AG10803 (cell line): Measurements from ENCODE around the gene OR8D1.

Source experiments
- DNase-seq: peaks from one replicate; pipeline ENCODE4 v3.0.0; 2010; ENCODE audit warnings: low read depth
- H3K4me3 ChIP-seq: 2 replicates; pipeline ENCODE4 v1.5.1; 2011; ENCODE audit warnings: mild to moderate bottlenecking, low read length, control low read depth
- TF ChIP-seq, protein P1 (sequence below): conservative IDR thresholded peaks from 2 replicates; pipeline ENCODE4 v1.5.1; 2011; ENCODE audit warnings: mild to moderate bottlenecking, low read length, control low read depth, inconsistent platforms

The OR8D1 gene

DNA sequence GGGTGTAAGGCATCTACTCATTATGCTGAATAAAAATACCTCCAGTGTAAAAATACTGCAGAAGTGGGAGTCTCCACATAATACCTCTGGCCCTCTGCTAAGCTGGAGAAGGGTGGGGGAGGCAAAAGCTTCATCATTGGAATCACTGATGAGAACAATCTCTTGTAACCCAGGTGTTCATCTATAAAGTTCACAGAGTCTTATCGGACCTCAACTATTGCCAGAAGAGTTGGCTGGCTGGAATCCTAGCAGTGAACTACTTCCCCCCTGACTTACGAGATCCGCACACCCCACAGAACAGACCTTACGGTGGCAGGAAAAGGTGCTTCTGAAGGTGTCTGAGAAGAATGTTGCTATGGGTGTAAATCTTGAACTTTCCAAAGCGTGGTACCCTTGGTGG lies 2.5 kb downstream of the OR8D1 start:
- TF ChIP-seq, protein P1, sequence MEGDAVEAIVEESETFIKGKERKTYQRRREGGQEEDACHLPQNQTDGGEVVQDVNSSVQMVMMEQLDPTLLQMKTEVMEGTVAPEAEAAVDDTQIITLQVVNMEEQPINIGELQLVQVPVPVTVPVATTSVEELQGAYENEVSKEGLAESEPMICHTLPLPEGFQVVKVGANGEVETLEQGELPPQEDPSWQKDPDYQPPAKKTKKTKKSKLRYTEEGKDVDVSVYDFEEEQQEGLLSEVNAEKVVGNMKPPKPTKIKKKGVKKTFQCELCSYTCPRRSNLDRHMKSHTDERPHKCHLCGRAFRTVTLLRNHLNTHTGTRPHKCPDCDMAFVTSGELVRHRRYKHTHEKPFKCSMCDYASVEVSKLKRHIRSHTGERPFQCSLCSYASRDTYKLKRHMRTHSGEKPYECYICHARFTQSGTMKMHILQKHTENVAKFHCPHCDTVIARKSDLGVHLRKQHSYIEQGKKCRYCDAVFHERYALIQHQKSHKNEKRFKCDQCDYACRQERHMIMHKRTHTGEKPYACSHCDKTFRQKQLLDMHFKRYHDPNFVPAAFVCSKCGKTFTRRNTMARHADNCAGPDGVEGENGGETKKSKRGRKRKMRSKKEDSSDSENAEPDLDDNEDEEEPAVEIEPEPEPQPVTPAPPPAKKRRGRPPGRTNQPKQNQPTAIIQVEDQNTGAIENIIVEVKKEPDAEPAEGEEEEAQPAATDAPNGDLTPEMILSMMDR = no peak
- H3K4me3 ChIP-seq = no peak overlapping the region
- DNase-seq = no peak

DNA sequence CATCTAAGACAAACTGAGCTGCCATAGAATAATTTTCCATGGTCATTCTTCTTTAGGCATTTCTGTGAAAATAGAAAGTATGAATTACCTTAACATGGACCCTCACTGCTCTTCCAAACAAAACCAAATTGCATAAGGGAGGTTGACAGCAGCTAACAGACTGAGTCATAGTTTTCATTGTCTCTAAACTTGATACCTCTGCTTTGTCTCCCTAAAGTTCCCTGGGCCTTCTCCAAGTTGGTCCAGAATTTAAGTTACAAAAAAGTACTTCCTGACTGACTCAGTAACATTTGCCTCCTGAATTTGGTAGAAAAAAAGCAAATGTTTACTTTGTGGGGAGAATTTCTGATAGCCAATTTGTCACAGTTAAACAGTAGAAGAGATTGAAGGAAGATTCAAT lies 3.0 kb downstream of the OR8D1 start:
- DNase-seq = no peak
- no peak overlapping the region for H3K4me3 ChIP-seq
- TF ChIP-seq, protein P1 = no peak

DNA sequence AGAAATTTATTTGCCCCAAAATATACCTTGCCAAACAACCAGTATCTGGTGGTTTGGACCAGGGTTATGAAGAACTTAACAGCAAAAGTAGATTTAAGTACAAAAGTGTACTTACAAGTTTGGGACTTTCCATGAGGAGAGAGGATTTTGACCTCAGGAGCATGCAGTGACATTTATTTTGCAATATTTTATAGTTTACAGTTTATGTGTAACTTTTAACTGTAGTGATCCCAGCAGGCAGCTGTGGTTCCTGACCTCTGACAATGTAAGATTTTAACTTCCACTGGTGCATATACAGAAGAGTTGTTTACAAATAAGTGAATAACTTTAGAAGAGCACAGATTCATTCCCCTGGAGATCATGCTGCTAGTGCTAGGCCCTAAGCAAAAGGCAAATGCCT lies 6.7 kb downstream of the OR8D1 start:
- TF ChIP-seq, protein P1 = no peak
- no peak for DNase-seq
- no peak overlapping the region for H3K4me3 ChIP-seq

DNA sequence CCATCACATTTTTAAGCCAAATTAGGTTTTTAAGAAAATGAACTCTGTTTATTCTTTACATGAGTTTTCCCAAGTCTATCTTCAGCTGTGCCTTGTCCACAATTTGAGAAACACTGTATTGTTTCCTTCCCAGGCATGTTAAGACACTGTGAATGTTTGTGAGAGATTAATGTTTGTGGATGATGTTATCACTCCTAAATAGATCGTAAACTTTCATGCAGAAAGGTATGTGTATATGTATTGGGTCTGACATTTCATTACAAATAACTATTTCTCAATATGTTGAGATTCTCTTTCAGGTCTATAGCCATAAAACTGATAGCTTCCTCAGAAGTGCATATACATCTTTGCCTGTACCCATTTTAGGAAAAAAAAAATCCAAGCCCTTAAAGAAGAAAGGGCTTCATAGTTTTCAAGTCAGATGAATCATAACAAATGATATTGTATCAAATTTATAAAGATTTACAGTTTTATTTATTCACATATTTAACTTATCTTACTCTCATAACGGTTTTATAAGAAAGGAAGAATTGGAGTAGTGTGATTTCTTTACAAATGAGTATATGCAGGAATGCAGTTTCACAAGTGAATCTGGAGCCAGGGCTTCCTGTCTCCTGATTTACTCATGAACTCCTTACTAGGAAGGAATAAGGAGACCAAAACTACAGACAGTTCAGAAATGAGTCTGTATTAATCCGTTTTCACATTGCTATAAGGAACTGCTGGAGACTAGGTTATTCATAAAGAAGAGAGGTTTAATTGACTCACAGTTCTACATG lies 11.2 kb downstream of the OR8D1 start:
- TF ChIP-seq, protein P1 = no peak
- H3K4me3 ChIP-seq = no peak overlapping the region
- DNase-seq = peak; percentile 5

DNA sequence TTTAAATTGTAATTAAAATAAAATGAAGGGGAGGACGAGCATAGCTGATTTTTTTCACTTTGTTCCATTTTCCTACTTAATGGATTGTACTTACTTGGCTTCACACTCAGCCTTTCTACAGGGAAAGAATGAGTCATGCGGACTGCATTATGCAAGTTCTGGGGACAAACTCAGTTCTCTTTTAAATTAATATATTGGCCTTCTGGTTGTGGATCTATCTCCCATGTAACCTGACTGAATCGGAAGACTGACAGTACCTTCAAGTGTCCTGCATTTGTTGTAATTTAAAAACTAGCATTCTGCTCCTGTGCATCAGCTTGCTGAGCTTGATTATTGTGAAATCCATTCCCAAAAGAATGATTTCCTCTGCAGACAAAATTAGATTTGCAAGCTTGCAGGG lies 12.2 kb downstream of the OR8D1 start:
- no peak overlapping the region for H3K4me3 ChIP-seq
- TF ChIP-seq, protein P1 = no peak
- peak; percentile 69 for DNase-seq

DNA sequence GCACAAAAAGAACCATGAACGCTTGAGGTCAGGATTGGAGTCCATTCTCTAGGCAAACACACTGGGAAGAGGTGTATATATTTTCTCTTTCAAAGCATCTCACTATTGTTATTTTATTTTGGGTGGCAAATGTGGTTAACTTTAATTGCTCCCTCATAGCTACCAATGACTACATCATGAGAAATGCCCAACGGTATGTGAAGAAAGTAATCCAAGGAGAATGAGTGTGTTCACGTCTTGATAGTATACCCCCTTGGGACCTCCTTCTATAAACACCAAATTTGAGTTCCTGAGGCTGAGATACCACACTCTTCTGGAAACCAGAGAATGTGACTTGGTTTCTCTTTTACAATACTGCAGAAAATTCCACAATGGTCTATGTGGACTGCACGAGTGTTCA lies 15.8 kb downstream of the OR8D1 start:
- TF ChIP-seq, protein P1 = no peak
- no peak overlapping the region for H3K4me3 ChIP-seq
- peak; percentile 64 for DNase-seq

DNA sequence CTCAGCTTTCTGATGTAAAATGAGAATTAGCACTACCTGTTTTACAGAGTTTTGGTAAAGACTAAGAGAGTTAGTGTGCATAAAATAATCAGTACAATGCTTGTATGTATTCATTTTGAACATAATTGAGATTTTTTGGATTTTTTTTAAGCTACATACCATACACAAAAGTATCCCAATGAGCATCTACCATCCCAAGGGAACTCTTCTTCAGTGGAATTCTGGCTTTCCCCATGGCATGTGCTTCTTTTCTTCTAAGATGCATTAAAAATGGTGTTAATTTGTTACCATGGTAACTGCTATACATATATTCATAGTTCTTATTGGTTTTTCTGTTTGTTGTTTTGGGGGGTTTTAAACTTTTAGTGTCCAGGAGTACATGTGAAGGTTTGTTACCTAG lies 17.7 kb downstream of the OR8D1 start:
- peak; percentile 12 for DNase-seq
- no peak overlapping the region for H3K4me3 ChIP-seq
- TF ChIP-seq, protein P1 = no peak
